HCT116 (cell line): ENCODE measurements around the gene PEAK1. TPM values are rescaled to one million over a fixed set of nuclear protein-coding genes. Genes with fewer than 3 reads are reported as not detected.

Experiments
- ATAC-seq: fragments of 200-7000 bp; cut with Tn5 transposase; 2 replicates; pipeline ENCODE4 v1.9.1; 2020; ENCODE audit warnings: mild to moderate bottlenecking, moderate library complexity
- BruUV-seq: library from RNA; stranded (reverse); fragments of 400-500 nt; replicated peaks from 2 replicates; lab custom pipeline; 2021; lab: Mats Ljungman, UMichigan
- CTCF ChIA-PET: fragments of 300-600 bp; sonication (Branson Sonifier 250); formaldehyde crosslinking; loops from one replicate; lab custom pipeline; 2021; ENCODE audit warnings: antibody characterized with exemption; lab: Charles Lee
- POLR2A ChIA-PET: fragments of 300-600, 350-600 bp; sonication (Branson Sonifier 250); formaldehyde crosslinking; loops from one replicate; lab custom pipeline; 2021; ENCODE audit warnings: antibody characterized with exemption; lab: Charles Lee
- RAD21 ChIA-PET, 2 experiments: fragments of 300-600 bp; sonication (Branson Sonifier 250); formaldehyde crosslinking; loops; one replicate each; lab custom pipeline; 2023; ENCODE audit warnings: low total read pairs in 2 of 2; ENCODE audit not compliant: uncharacterized antibody in 2 of 2, unreplicated experiment in 2 of 2, low non-redundant PET in 1 of 2; lab: Charles Lee
- DNase-seq: peaks from one replicate; pipeline ENCODE4 v3.0.0-alpha.2; 2010; ENCODE audit warnings: low read depth, low spot score
- H2AFZ ChIP-seq: fragments of 200-600 bp; shearing (Covaris generic), sonication (generic); 2 replicates; pipeline ENCODE4 v1.6.1; 2017; ENCODE audit warnings: low read depth, mixed run types, mixed read lengths, antibody characterized with exemption, low read length; ENCODE audit not compliant: poor library complexity, severe bottlenecking
- H3K27ac ChIP-seq: 2 replicates; pipeline ENCODE4 v1.5.1; 2012; ENCODE audit warnings: low read depth, low read length
- H3K27me3 ChIP-seq: fragments of 200-600 bp; sonication (generic); 2 replicates; pipeline ENCODE4 v1.6.1; 2016; ENCODE audit warnings: mixed run types, low read length, mixed read lengths; ENCODE audit not compliant: insufficient read depth
- H3K36me3 ChIP-seq, 2 experiments: fragments of 200-500 bp in 1 of 2; fragments of 200-600 bp in 1 of 2; sonication (Bioruptor generic) in 1 of 2; sonication (generic) in 1 of 2; 2 replicates each; pipeline versions ENCODE4 v1.5.1 to v1.6.1; 2014 to 2016; ENCODE audit warnings: low read length in 2 of 2, inconsistent platforms in 1 of 2, mixed read lengths in 1 of 2, mixed run types in 1 of 2; ENCODE audit not compliant: insufficient read depth in 2 of 2, control insufficient read depth in 1 of 2
- H3K4me1 ChIP-seq, 2 experiments: fragments of 200-600 bp in 1 of 2; sonication (generic) in 1 of 2; 2 replicates each; pipeline versions ENCODE4 v1.5.1 to v1.6.1; 2012 to 2017; ENCODE audit warnings: low read length in 2 of 2, inconsistent platforms in 1 of 2, mild to moderate bottlenecking in 1 of 2, mixed read lengths in 1 of 2, mixed run types in 1 of 2, moderate library complexity in 1 of 2; ENCODE audit not compliant: insufficient read depth in 2 of 2, control insufficient read depth in 1 of 2
- H3K4me2 ChIP-seq: fragments of 200-600 bp; sonication (generic); 2 replicates; pipeline ENCODE4 v1.6.1; 2017; ENCODE audit warnings: mixed run types, low read length, mixed read lengths
- H3K4me3 ChIP-seq, 2 experiments: fragments of 200-600 bp in 1 of 2; sonication (generic) in 1 of 2; replicated peaks in 1 of 2; 2 replicates each; pipeline ENCODE4 v1.5.1; 2011 to 2016; ENCODE audit warnings: low read length in 2 of 2, control low read depth in 1 of 2, low read depth in 1 of 2, mild to moderate bottlenecking in 1 of 2, mixed read lengths in 1 of 2, mixed run types in 1 of 2
- H3K79me2 ChIP-seq: fragments of 200-600 bp; sonication (generic); 2 replicates; pipeline ENCODE4 v1.6.1; 2017; ENCODE audit warnings: mild to moderate bottlenecking, mixed run types, low read length, moderate library complexity, mixed read lengths; ENCODE audit not compliant: insufficient read depth
- H3K9ac ChIP-seq: fragments of 200-600 bp; sonication (generic); 2 replicates; pipeline ENCODE4 v1.6.1; 2016; ENCODE audit warnings: low read length, mixed read lengths
- H3K9me2 ChIP-seq: fragments of 200-600 bp; sonication (generic), shearing (Covaris generic); 2 replicates; pipeline ENCODE4 v1.6.1; 2017; ENCODE audit warnings: mixed run types, mild to moderate bottlenecking, moderate library complexity; ENCODE audit not compliant: insufficient read depth
- H3K9me3 ChIP-seq, 2 experiments: fragments of 200-500 bp in 1 of 2; fragments of 200-600 bp in 1 of 2; sonication (Bioruptor generic) in 1 of 2; sonication (generic) in 1 of 2; 2 replicates each; pipeline ENCODE4 v1.6.1; 2014 to 2017; ENCODE audit warnings: low read length in 2 of 2, mixed read lengths in 2 of 2, inconsistent platforms in 1 of 2, low read depth in 1 of 2, mild to moderate bottlenecking in 1 of 2, mixed run types in 1 of 2, moderate library complexity in 1 of 2; ENCODE audit not compliant: control insufficient read depth in 1 of 2, insufficient read depth in 1 of 2
- H4K20me1 ChIP-seq: fragments of 200-600 bp; sonication (generic), shearing (Covaris generic); 2 replicates; pipeline ENCODE4 v1.6.1; 2017; ENCODE audit warnings: mixed run types, mild to moderate bottlenecking, moderate library complexity; ENCODE audit not compliant: insufficient read depth
- CEBPB ChIP-seq: IDR thresholded peaks from 2 replicates; pipeline ENCODE4 v1.6.1; 2012; ENCODE audit warnings: low read depth
- EGR1 ChIP-seq: IDR thresholded peaks from 2 replicates; pipeline ENCODE4 v1.6.1; 2012; ENCODE audit warnings: low read depth
- ELF1 ChIP-seq: IDR thresholded peaks from 2 replicates; pipeline ENCODE4 v1.6.1; 2012; ENCODE audit warnings: low read depth, borderline replicate concordance
- EZH2 ChIP-seq: fragments of 200-600 bp; sonication (generic); IDR thresholded peaks from 2 replicates; pipeline ENCODE4 v1.6.1; 2017; ENCODE audit warnings: antibody characterized with exemption, mixed run types
- EZH2phosphoT487 ChIP-seq: fragments of 200-600 bp; IDR thresholded peaks from 2 replicates; pipeline ENCODE4 v1.6.1; 2018; ENCODE audit warnings: antibody characterized with exemption, borderline replicate concordance
- FOSL1 ChIP-seq: IDR thresholded peaks from 2 replicates; pipeline ENCODE4 v1.6.1; 2012; ENCODE audit warnings: low read depth
- JUND ChIP-seq: IDR thresholded peaks from 2 replicates; pipeline ENCODE4 v1.6.1; 2012
- POLR2A ChIP-seq: IDR thresholded peaks from 2 replicates; pipeline ENCODE4 v1.7.0; 2011; ENCODE audit warnings: borderline replicate concordance; ENCODE audit not compliant: insufficient read depth, insufficient read length; ENCODE audit errors: extremely low read depth
- POLR2AphosphoS5 ChIP-seq: IDR thresholded peaks from 2 replicates; pipeline ENCODE4 v1.6.1; 2011; ENCODE audit warnings: mild to moderate bottlenecking, low read depth, low read length, moderate library complexity
- RAD21 ChIP-seq: IDR thresholded peaks from 2 replicates; pipeline ENCODE4 v1.6.1; 2012; ENCODE audit warnings: low read depth, mild to moderate bottlenecking
- SP1 ChIP-seq: IDR thresholded peaks from 2 replicates; pipeline ENCODE4 v1.6.1; 2012; ENCODE audit warnings: low read depth
- SRF ChIP-seq: IDR thresholded peaks from 2 replicates; pipeline ENCODE4 v1.6.1; 2012; ENCODE audit warnings: low read depth
- YY1 ChIP-seq: IDR thresholded peaks from 2 replicates; pipeline ENCODE4 v1.6.1; 2011; ENCODE audit warnings: low read length, low read depth, moderate library complexity, mild to moderate bottlenecking; ENCODE audit not compliant: insufficient replicate concordance; ENCODE audit errors: extremely low read depth
- ZNF274 ChIP-seq: fragments of 200-500 bp; sonication (Bioruptor generic); IDR thresholded peaks from 2 replicates; pipeline ENCODE4 v1.6.1; 2014; ENCODE audit warnings: mild to moderate bottlenecking, low read depth, low read length, inconsistent platforms
- intact Hi-C: fragments of 100-400 bp; cut with micrococcal nuclease; formaldehyde crosslinking; loops from 2 replicates; pipeline ENCODE4 v1.10.0; 2022
- total RNA-seq: library from RNA; stranded (reverse); gene quantifications from one replicate; pipeline ENCODE4 v1.2.1, GENCODE V29; 2021; ENCODE audit not compliant: unreplicated experiment
- TF ChIP-seq, protein P1 (sequence below): IDR thresholded peaks from 2 replicates; pipeline ENCODE4 v1.6.1; 2012
- TF ChIP-seq, protein P2 (sequence below): IDR thresholded peaks from 2 replicates; pipeline ENCODE4 v1.6.1; 2012
- TF ChIP-seq, protein P3 (sequence below), 3 experiments: fragments of 200-600 bp in 1 of 3; sonication (generic) in 1 of 3; IDR thresholded peaks in 2 of 3; conservative IDR thresholded peaks in 1 of 3; 2 replicates each; pipeline ENCODE4 v1.5.1; 2012 to 2017; ENCODE audit warnings: low read depth in 2 of 3, low read length in 2 of 3, antibody characterized with exemption in 1 of 3, borderline replicate concordance in 1 of 3, control low read depth in 1 of 3, mild to moderate bottlenecking in 1 of 3, mixed read lengths in 1 of 3, mixed run types in 1 of 3, moderate library complexity in 1 of 3; ENCODE audit not compliant: insufficient read depth in 1 of 3
- TF ChIP-seq, protein P4 (sequence below): IDR thresholded peaks from 2 replicates; pipeline ENCODE4 v1.6.1; 2012; ENCODE audit warnings: low read depth

PEAK1 gene
- total RNA-seq, 1 experiment from 2014 or later, result 23.4 TPM

DNA sequence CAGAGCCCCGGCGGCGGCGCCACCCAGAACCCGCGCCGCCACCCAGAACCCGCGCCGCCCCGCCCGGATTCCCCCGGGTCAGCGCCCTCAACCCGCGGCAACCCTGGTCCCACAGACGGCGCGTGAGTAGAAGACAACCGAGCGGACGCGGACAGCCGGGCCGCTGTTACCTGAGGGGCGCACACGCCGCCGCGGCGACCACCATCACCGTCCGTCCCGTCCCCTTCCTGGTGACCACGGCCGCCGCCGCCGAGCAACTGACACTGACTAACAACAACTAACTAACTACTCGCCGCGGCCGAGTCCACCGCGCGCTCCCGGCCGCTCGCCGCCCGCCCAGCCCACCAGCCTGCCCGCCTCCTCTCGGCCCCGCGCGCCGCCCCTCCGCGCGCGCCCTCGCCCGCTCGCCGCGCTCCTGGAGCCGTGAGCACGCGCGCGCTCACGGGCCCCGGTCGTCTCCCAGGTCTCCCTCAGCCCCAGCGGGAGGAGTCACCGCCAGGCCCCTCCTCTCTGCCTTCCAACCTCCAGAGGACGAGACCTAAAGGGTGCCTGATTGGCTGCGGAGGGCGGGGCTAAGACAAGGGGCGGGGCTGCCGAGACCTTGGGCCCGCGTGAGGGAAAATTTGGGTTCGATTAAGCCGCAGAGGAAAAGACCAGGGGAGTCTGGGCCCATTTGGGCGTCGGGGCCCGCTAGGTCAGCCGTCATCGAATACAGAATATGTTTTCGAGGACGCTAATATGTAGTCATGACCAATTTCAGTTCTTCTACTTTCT is at the start of gene PEAK1 (continued):
- TF ChIP-seq EZH2phosphoT487 (no peak), RAD21 (no peak), EZH2 (no peak), JUND (no peak), SRF (no peak), EGR1 (no peak), YY1 (no peak), ZNF274 (no peak), POLR2A (peak; percentile 69), SP1 (no peak)
- TF ChIP-seq, protein P1, sequence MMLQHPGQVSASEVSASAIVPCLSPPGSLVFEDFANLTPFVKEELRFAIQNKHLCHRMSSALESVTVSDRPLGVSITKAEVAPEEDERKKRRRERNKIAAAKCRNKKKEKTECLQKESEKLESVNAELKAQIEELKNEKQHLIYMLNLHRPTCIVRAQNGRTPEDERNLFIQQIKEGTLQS, result no peak
- TF ChIP-seq, protein P2, sequence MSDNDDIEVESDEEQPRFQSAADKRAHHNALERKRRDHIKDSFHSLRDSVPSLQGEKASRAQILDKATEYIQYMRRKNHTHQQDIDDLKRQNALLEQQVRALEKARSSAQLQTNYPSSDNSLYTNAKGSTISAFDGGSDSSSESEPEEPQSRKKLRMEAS, result peak; percentile 33; the same call in 1 of the 2 replicates

DNA sequence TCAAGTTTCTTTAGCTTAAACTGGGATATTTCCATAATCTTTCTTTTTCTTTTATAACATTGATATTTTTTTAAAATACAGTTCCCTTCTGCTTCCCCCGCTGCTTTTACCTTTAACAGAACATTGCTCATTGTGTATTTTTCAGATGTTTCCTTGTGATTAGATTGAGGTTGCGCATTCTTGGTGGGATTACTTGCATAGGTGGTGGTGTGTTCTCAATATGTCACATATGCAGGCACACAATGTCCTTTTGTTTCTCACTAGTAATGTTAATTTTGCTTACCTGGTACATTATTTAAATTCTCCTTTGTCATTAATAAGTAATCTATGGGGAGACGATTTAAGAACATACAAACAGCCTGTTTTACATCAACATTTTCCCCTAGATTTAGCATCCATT is 49.0 kb upstream of the PEAK1 start:
- H3K27ac ChIP-seq, result no peak overlapping the region
- no TSS peak for BruUV-seq
- no peaks in the 10 kb centered on the region for H3K27me3 ChIP-seq
- DNase-seq (no peak), ATAC-seq (no peak)
- H3K9me2 ChIP-seq, result no peaks in the 10 kb centered on the region
- peaks cover 35 to 39% of the 10 kb centered on the region in 2 experiments for H3K36me3 ChIP-seq
- H3K4me1 ChIP-seq, result no peaks in the 10 kb centered on the region
- H3K4me2 ChIP-seq, result no peak overlapping the region
- no peaks in the 10 kb centered on the region for H4K20me1 ChIP-seq
- no peak overlapping the region for H3K4me3 ChIP-seq
- intact Hi-C loops, result no loop called here
- ChIA-PET POLR2A (no interaction called here), RAD21 (no interaction called here), CTCF (no interaction called here)
- no peaks in the 10 kb centered on the region for H3K79me2 ChIP-seq
- H3K9ac ChIP-seq, result no peak overlapping the region
- no peak overlapping the region for H2AFZ ChIP-seq
- no peaks in the 10 kb centered on the region for H3K9me3 ChIP-seq
- TF ChIP-seq SP1 (no peak), ELF1 (no peak), YY1 (no peak), EGR1 (no peak), FOSL1 (no peak), SRF (no peak), CEBPB (no peak), POLR2AphosphoS5 (no peak), ZNF274 (no peak), EZH2phosphoT487 (no peak)
- TF ChIP-seq, protein P2, result no peak
- TF ChIP-seq, protein P1, result no peak
- TF ChIP-seq, protein P3, sequence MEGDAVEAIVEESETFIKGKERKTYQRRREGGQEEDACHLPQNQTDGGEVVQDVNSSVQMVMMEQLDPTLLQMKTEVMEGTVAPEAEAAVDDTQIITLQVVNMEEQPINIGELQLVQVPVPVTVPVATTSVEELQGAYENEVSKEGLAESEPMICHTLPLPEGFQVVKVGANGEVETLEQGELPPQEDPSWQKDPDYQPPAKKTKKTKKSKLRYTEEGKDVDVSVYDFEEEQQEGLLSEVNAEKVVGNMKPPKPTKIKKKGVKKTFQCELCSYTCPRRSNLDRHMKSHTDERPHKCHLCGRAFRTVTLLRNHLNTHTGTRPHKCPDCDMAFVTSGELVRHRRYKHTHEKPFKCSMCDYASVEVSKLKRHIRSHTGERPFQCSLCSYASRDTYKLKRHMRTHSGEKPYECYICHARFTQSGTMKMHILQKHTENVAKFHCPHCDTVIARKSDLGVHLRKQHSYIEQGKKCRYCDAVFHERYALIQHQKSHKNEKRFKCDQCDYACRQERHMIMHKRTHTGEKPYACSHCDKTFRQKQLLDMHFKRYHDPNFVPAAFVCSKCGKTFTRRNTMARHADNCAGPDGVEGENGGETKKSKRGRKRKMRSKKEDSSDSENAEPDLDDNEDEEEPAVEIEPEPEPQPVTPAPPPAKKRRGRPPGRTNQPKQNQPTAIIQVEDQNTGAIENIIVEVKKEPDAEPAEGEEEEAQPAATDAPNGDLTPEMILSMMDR (IDR thresholded peaks at IDR 0.05 in 2 of 3, conservative IDR thresholded peaks at IDR 0.05 in 1 of 3; ENCODE audit: borderline replicate concordance in 1 of 3, insufficient read depth in 1 of 3, low read depth in 2 of 3, low read length in 2 of 3), result no peak
- TF ChIP-seq, protein P4, sequence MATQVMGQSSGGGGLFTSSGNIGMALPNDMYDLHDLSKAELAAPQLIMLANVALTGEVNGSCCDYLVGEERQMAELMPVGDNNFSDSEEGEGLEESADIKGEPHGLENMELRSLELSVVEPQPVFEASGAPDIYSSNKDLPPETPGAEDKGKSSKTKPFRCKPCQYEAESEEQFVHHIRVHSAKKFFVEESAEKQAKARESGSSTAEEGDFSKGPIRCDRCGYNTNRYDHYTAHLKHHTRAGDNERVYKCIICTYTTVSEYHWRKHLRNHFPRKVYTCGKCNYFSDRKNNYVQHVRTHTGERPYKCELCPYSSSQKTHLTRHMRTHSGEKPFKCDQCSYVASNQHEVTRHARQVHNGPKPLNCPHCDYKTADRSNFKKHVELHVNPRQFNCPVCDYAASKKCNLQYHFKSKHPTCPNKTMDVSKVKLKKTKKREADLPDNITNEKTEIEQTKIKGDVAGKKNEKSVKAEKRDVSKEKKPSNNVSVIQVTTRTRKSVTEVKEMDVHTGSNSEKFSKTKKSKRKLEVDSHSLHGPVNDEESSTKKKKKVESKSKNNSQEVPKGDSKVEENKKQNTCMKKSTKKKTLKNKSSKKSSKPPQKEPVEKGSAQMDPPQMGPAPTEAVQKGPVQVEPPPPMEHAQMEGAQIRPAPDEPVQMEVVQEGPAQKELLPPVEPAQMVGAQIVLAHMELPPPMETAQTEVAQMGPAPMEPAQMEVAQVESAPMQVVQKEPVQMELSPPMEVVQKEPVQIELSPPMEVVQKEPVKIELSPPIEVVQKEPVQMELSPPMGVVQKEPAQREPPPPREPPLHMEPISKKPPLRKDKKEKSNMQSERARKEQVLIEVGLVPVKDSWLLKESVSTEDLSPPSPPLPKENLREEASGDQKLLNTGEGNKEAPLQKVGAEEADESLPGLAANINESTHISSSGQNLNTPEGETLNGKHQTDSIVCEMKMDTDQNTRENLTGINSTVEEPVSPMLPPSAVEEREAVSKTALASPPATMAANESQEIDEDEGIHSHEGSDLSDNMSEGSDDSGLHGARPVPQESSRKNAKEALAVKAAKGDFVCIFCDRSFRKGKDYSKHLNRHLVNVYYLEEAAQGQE, result no peak
